Bronchial epithelial cell (primary cell): ENCODE measurements around the gene PPP1R2. TPM values are rescaled to one million over a fixed set of nuclear protein-coding genes. Genes with fewer than 3 reads are reported as not detected.
A peak's percentile ranks its signal among the peaks of the same experiment; 100 is the strongest.

Experiments used
- DNase-seq: peaks from one replicate; pipeline ENCODE4 v3.0.0-alpha.2; 2010; ENCODE audit warnings: low read depth
- FAIRE-seq: peaks from 2 replicates; lab custom pipeline; 2011; peaks lifted over from hg19 to GRCh38; lab: Jason Lieb, UNC
- H3K27me3 ChIP-seq: 2 replicates; pipeline ENCODE4 v1.5.1; 2011; ENCODE audit warnings: low read length; ENCODE audit not compliant: control insufficient read depth, insufficient read depth
- H3K36me3 ChIP-seq: 2 replicates; pipeline ENCODE4 v1.5.1; 2011; ENCODE audit warnings: low read length; ENCODE audit not compliant: control insufficient read depth, insufficient read depth
- H3K4me3 ChIP-seq: 2 replicates; pipeline ENCODE4 v1.5.1; 2011; ENCODE audit warnings: mild to moderate bottlenecking, low read depth, low read length, control low read depth
- CTCF ChIP-seq: IDR thresholded peaks from 2 replicates; pipeline ENCODE4 v1.5.1; 2011; ENCODE audit warnings: mild to moderate bottlenecking, moderate library complexity, low read length, control low read depth, inconsistent platforms; ENCODE audit not compliant: insufficient read depth, severe bottlenecking
- total RNA-seq: library from RNA; depleted of rRNA; stranded (reverse); fragments of >200 nt; gene quantifications from 2 replicates; pipeline ENCODE4 v1.2.1, GENCODE V29; 2014

Gene PPP1R2
- total RNA-seq, 1 donor from 2014 or later, result 57.9 TPM

GRCh38 chr3:195579281-195579680 is 36.2 kb upstream of the PPP1R2 start:
- Histone ChIP-seq H3K27me3 (no peaks in the 10 kb centered on the region), H3K4me3 (no peak overlapping the region), H3K36me3 (no peaks in the 10 kb centered on the region)
- TF ChIP-seq CTCF, result no peak
- FAIRE-seq (no peak), DNase-seq (no peak)

- no peak for TF ChIP-seq CTCF
- no peak overlapping the region for H3K4me3 ChIP-seq
- no peak for FAIRE-seq
- H3K27me3 ChIP-seq, result no peaks in the 10 kb centered on the region
- no peaks in the 10 kb centered on the region for H3K36me3 ChIP-seq
- no peak for DNase-seq
These were observed 35.4 kb upstream of the PPP1R2 start for GRCh38 chr3:195578565-195578964.

GRCh38 chr3:195577645-195578177 is 34.6 kb upstream of the PPP1R2 start:
- Histone ChIP-seq H3K36me3 (no peaks in the 10 kb centered on the region), H3K27me3 (no peaks in the 10 kb centered on the region), H3K4me3 (no peak overlapping the region)
- TF ChIP-seq CTCF, result no peak
- FAIRE-seq (no peak), DNase-seq (no peak)

GRCh38 chr3:195574497-195575304 is 31.6 kb upstream of the PPP1R2 start:
- no peaks in the 10 kb centered on the region for H3K36me3 ChIP-seq
- DNase-seq, result no peak
- TF ChIP-seq CTCF, result no peak

GRCh38 chr3:195573611-195574496 is 30.7 kb upstream of the PPP1R2 start:
- DNase-seq (no peak), FAIRE-seq (peak; percentile 40)
- H3K4me3 ChIP-seq, result no peak overlapping the region
- no peaks in the 10 kb centered on the region for H3K27me3 ChIP-seq
- no peaks in the 10 kb centered on the region for H3K36me3 ChIP-seq
- no peak for TF ChIP-seq CTCF

More at GRCh38 chr3:195574497-195575304, 31.6 kb upstream of the PPP1R2 start:
- Histone ChIP-seq H3K27me3 (no peaks in the 10 kb centered on the region), H3K4me3 (no peak overlapping the region)
- FAIRE-seq, result no peak
